HG03108 (cell line): ENCODE results near the gene IRF2BP2.
"Not testable (repeated sequence)": the region's sequence is repeated elsewhere in the genome, so short reads cannot be mapped to it uniquely, and the experiment has no call there.

ENCODE experiments used
- ATAC-seq: cut with Tn5 transposase; IDR thresholded peaks from one replicate; pipeline ENCODE4 v1.9.1; 2021; ENCODE audit warnings: moderate library complexity; ENCODE audit not compliant: unreplicated experiment

Gene IRF2BP2

GRCh38 chr1:234634922-234635321, 24.9 kb upstream of the IRF2BP2 start:
- ATAC-seq, result not testable (repeated sequence)

DNA sequence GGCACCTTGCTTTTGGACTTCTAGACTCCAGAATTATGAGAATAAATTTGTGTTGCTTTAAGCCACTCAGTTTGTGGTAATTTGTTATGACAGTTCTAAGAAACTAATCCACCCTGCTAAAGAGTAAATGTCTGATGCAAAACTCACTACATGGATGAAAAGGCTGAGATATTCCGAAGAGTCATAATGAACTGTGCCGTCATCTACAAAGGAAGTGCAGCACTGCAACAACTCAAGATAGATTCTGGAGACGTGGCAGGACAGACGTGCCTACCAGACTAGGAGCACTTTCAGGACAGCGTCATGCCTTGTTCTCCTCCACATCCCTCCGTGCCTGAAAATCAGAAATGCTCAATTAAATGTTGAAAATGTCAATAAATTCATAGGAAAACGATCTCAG, 24.4 kb upstream of the IRF2BP2 start:
- ATAC-seq, result no peak

GRCh38 chr1:234633246-234634003, 23.4 kb upstream of the IRF2BP2 start:
- ATAC-seq, result no peak

GRCh38 chr1:234632225-234632624, 22.2 kb upstream of the IRF2BP2 start:
- no peak for ATAC-seq

DNA sequence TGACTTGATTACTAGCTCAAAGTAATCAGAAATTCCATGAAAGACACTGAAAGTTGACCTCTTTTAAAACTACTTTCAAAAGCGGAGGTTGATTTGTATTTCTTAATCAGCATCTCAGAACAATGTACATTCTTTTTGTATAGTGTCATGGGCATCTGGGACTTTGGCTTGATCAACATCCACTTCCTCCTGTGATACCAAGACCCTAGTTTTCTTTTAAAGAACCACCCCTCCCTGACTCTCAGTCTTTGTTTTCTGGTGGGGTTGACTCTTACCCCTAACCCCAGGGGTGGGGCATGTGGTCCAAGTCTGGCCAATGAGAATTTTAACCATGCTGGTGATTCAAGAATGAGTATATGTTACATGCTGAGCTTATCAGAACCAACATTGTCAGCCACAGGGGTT, 21.7 kb upstream of the IRF2BP2 start:
- no peak for ATAC-seq

- no peak for ATAC-seq
These were observed 19.0 kb upstream of the IRF2BP2 start for GRCh38 chr1:234629026-234629425.

GRCh38 chr1:234628089-234628488, 18.1 kb upstream of the IRF2BP2 start:
- ATAC-seq, result no peak

- no peak for ATAC-seq
These were observed 17.3 kb upstream of the IRF2BP2 start for GRCh38 chr1:234627009-234627950.

- ATAC-seq, result no peak
These were observed 16.4 kb upstream of the IRF2BP2 start for GRCh38 chr1:234626391-234626790.

GRCh38 chr1:234624724-234625117, 14.7 kb upstream of the IRF2BP2 start:
- no peak for ATAC-seq

- no peak for ATAC-seq
These were observed 11.8 kb upstream of the IRF2BP2 start for GRCh38 chr1:234621657-234622335.

GRCh38 chr1:234621127-234621468, 11.1 kb upstream of the IRF2BP2 start:
- no peak for ATAC-seq

DNA sequence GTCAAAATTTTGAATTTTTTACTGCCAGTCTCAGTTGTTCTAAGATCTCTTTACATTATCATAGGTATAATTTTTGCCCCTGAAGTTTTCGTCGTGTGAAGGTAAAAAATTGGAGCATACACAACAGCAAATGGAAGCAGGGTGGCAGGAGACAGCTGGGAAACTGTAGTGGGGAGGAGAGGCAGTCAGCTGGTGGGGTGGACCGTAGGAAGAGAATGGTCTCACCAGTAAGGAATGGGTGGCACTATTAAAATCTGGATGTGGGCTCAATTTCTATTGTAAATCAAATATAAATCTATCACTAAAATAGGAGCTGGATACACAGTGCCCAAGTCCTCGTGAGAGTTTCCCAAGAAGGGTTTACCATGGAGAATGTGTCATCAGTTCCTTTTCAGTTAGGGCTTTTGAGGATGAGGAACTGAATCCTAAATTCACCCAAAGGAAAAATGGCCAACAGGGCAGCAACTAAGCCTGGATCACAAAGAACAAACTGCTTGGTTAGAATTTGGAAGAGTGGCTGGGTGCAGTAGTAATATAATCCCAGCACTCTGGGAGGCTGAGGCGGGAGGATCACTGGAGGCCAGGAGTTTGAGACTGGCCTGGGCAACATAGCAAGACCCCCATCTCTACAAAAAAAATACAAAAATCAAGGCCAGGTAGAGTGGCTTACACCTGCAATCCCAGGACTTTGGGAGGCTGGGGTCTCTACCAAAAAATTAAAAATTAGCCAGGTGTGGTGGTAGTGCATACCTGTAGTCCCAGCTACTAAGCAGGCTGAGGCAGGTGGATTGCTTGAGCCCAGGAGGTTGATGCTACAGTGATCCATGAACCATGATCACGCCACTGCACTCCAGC, 10.5 kb upstream of the IRF2BP2 start:
- ATAC-seq, result no peak

GRCh38 chr1:234619794-234620247, 9.8 kb upstream of the IRF2BP2 start:
- no peak for ATAC-seq

GRCh38 chr1:234619071-234619480, 9.1 kb upstream of the IRF2BP2 start:
- ATAC-seq, result no peak

DNA sequence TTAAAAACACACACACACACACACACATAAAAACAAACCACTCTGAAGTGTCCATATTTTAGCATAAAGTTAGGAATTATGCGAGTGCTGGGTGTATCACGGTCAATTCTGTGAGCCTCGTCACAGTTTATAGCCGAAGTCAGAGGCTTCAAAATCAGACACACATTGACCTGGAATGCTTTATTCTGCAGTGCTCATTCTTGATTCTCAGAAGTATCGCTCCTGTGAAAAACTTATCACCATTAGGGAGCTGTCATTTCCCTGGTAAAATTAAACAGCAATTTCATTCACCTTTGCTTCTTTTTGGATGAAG, 8.7 kb upstream of the IRF2BP2 start:
- no peak for ATAC-seq

GRCh38 chr1:234617986-234618736, 8.2 kb upstream of the IRF2BP2 start:
- ATAC-seq, result no peak

DNA sequence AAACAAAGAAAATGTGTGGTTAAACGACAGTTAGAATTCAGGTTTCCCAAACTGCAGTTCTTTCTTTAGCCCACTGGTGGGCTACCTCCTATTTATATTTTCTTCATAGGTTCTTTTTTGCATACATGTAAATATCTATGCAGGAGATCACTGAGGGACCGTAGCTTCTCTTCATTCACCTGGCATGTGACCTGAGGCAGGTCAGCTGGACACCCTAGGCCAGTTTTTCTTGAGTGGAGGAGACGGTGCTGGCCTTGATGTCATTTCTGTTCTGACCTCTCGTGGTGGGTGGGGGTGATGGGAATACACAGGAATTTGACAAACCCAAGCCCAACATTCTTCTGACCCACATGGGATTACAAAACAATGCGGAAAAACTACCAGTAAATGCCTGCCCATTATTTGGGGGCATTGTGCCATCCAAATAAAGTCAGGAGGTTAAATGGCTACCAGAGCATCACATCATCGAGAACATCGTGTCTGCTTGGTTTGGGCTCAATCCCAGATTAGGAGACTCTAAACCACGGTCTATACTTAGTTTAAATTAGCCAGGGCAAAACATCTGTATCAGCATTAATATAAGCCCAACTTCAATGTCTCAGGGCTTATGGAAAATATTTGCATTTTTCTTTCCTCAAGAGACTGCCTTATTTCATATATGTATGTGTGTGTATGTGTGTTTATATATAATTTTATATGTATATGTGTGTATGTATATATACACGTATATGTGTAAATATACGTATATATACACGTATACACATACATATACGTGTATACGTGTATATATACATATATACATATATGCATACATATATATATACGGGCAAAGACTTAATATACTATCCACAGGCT, 7.4 kb upstream of the IRF2BP2 start:
- no peak for ATAC-seq

- ATAC-seq, result no peak
These were observed 6.7 kb upstream of the IRF2BP2 start for GRCh38 chr1:234616644-234617043.
